GM21526 (cell line): ENCODE results near the gene SIL1.
A peak's percentile ranks its signal among the peaks of the same experiment; 100 is the strongest.
"Not testable (repeated sequence)": the region's sequence is repeated elsewhere in the genome, so short reads cannot be mapped to it uniquely, and the experiment has no call there.

Experiments used
- ATAC-seq: cut with Tn5 transposase; IDR thresholded peaks from one replicate; pipeline ENCODE4 v1.9.1; 2021; ENCODE audit warnings: moderate library complexity; ENCODE audit not compliant: unreplicated experiment, low FRiP score

Gene SIL1

DNA sequence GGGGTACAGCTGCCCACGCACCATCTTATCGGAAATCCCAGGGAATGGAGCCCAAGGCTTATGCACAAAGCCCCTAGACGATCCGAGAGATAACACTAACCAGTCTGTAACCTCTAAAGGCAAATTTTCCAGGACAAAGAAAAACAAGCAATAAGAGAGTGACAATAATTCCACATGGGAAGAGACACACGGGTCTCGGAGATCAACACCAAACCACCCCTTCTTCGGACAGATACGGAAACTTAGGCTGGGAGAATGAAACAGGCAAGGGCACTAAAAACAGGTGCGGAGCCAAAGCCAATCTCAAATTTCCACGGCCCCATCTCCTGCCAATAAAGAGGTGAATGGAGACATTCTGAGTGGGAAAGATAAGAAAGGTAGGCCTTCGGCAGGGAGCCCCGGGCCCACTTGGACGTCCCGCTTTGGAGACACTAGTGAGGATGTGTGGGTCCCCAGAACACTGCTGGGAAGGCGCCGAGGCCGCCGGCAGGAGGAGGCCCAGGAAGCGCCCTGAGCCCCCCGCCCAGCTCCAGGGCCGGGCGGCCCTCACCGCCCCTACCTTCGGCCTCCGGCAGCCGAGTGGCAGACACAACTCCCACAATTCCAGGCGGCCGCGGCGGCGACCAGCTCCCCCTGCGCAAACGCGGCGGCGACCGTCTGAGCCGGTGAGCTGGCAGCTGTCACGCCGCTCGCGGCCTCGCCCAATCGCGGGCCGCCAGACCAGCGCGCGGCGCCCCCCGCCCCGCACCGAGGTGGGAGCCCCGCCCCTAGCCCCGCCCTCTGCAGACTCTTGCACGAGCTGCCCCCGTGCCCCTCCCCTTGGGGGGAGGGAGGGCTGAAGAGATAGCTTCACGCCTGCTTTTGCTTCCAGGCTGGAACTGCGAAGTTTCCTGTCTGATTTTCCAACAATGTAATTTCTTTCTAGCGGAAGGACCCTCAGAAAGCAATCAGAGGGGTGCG is at the start of gene SIL1:
Gene SIL1, minus strand, starts transcription at position 659 of the 960 bp plus-strand sequence. CDS start 70,525 bp downstream, outside the sequence.
- ATAC-seq, result peak; percentile 92

- ATAC-seq, result no peak
Measured at GRCh38 chr5:139246394-139246793, 48.2 kb upstream of the SIL1 start.

DNA sequence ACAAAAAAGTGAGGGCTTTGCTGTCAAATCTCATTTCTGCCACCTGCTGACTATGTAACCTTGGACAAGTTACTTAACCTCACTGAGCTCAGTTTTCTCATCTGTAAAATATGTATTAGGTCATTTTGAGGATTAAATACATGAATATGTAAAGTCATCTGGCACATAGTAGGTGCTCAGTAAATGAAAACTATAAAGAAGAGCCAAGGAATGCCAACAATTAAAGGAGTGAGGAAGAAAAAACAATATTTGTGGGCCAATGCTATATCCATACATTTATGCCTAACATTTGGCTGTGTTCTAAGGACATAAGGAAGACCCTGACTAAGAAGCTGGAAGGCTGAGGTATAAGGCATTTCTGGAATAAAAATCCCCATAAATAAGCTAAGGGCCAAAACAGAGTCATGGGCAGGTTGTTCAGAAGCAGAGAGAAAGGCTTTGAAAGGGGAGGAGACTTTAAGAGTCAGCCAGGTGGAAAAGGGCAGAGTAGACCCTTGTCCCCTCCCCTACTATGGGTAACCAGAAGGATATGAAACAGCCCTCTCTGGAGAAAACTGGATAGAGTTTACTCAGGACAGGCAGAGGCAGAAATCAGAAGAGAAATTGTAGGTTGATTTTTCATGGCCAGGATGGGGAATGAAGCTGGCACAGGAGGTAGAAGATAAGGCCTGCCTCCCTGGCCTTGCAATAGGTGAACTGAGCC is 47.6 kb upstream of the SIL1 start:
- ATAC-seq, result no peak

GRCh38 chr5:139243425-139243970 is 45.3 kb upstream of the SIL1 start:
- ATAC-seq, result no peak

GRCh38 chr5:139241139-139241538 is 43.0 kb upstream of the SIL1 start:
- no peak for ATAC-seq

- no peak for ATAC-seq
Measured at GRCh38 chr5:139236479-139236878, 38.3 kb upstream of the SIL1 start.

GRCh38 chr5:139232147-139232724 is 34.1 kb upstream of the SIL1 start:
- ATAC-seq, result no peak

GRCh38 chr5:139228201-139228803 is 30.1 kb upstream of the SIL1 start:
- ATAC-seq, result no peak

DNA sequence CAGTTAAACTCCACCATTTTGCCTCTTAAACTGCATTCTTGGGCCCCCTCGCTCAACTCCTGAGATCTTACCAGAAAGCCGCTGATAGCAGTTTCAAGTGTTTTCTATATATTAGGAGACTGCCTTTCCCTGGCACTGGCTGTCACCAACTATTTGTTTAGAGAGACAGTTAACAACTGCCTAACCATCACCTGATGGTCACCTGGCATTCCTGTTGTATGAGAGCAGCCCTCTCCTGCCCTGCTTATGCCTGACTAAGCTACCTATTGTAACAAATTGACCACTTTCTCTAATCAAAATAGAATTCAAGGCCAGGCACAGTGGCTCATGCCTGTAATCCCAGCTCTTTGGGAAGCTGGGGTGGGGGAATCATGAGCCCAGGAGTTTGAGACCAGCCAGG is 28.0 kb upstream of the SIL1 start:
- no peak for ATAC-seq

GRCh38 chr5:139223481-139223880 is 25.3 kb upstream of the SIL1 start:
- no peak for ATAC-seq

DNA sequence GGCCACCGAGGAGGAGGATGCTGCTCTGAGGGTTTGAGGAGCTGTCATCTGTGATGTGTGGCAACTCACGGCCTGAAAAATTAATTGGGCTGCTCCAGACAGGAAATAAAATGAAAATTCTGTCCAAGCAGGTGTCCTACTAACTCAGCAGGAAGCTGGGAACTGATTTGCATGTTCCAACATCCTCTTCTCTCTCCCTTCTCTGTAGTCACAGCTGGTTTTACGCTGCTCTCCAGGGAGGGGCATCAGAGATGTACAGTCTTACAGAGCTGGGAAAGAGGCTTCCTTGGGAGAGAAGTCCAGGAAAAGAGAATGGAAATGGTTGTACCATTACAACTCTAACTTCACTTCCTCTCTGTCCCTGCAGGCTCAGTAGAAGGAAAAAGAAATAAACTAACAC is 24.2 kb upstream of the SIL1 start:
- ATAC-seq, result no peak

DNA sequence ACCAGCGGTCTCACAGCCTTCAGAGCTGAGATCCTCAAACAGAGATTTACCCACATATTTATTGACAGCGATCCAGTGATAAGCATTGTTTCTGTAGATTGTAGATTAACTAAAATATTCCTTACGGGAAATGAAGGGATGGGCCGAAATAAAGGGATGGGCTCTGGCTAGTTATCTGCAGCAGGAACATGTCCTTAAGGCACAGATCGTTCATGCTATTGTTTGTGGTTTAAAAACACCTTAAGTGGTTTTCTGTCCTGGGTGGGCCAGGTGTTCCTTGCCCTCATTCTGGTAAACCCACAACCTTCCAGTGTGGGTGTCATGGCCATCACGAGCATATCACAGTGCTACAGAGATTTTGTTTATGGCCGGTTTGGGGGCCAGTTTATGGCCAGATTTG is 19.9 kb upstream of the SIL1 start:
- not testable (repeated sequence) for ATAC-seq

GRCh38 chr5:139215107-139215975 is 17.2 kb upstream of the SIL1 start:
- no peak for ATAC-seq

GRCh38 chr5:139214646-139215045 is 16.5 kb upstream of the SIL1 start:
- ATAC-seq, result no peak

GRCh38 chr5:139212906-139213305 is 14.7 kb upstream of the SIL1 start:
- ATAC-seq, result no peak

DNA sequence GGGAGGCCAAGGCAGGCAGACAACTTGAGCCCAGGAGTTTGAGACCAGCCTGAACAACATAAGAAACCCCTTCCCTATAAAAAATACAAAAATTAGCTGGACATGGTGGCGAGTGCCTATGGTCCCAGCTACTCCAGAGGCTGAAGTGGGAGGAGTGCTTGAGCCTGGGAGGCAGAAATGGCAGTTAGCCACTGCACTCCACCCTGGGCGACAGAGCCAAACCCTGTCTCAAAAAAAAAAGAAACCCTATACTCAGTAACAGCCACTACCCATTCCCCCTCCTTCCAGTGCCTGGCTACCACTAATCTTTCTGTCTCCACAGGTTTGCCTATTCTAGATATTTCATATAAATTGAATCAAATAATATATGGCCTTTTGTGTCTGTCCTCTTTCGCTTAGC is 14.3 kb upstream of the SIL1 start:
- no peak for ATAC-seq

- ATAC-seq, result no peak
Measured at GRCh38 chr5:139210585-139210984, 12.4 kb upstream of the SIL1 start.

DNA sequence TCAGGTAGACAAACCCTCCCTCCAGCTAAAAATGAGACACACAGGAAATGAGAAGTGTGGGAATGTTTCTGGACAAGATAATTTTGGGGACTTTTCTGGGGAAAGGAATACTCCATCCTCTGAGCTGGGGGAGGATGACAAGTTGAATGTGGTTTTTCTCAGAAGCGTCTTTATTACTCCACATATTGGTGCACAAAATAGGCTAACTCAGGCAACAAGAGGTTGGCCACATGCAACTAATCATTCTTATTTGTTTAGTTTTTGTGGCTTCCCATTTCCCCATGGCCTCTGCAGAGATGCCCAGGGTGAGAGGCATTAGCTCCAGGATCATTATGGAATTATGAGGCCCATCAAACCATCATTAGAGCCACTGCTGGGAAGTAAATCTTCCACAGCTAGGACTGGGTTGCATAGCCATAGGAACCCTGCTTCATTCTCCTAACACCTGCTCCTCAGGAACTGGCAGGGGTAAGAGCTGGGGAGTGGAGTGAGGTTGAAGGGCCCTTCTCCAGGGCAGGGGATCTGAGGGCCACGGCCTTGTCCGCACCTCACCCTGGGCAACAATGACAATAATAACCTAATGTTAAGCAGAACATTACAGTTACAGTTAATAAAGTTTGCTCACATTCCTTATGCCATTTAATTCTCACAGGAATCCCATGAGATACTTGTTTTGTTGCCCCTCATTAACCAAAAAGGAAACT is 9.3 kb upstream of the SIL1 start:
- ATAC-seq, result no peak

DNA sequence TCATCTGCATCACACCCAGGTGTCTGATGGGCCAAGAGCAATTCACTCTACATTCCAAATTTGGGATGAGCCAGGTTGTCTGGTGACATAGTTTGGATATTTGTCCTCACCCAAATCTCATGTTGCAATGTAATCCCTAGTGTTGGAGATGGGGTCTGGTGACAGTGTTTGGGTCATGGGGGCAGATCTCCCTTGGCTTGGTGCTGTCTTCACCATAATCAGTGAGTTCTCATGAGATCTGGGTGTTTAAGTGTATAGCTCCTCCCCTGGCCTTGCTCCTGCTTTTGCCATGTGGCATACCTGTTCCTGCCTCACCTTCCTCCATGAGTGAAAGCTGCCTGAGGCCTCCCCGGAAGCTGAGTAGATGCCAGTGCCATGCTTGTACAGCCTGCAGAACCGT is 7.4 kb upstream of the SIL1 start:
- no peak for ATAC-seq
